Cerebellar cortex (tissue), 1 donor: ENCODE results near the gene CXCL12.

ENCODE experiments used
- DNase-seq: peaks from one replicate; pipeline ENCODE4 v3.0.0-alpha.2; 2015; ENCODE audit warnings: low spot score

Gene CXCL12

GRCh38 chr10:44385026-44385695 is at the start of gene CXCL12:
Gene CXCL12, minus strand, starts transcription at chr10:44385097. Its CDS starts 92 bp downstream, at chr10:44385005.
- DNase-seq = no peak

DNA sequence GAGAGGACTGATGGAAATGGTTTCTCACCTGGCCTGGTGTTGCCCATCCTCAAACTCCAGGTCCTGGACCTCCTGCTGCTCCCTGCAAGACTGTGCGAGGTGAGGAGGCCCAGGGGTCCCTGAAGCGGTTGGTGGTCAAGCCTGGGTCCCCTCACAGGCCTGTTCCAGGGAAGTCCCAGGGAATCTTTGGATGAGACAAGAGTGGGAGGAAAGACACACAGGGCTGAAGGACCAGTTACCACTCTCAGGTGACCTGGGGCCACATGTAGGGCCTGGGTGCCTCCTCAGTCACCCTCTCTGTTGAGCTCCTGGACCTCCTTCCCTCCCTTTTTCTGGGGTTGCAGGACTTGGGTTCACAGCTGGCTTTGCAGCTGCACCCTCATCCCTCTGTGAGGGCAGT is 42.6 kb upstream of the CXCL12 start:
- DNase-seq = no peak

DNA sequence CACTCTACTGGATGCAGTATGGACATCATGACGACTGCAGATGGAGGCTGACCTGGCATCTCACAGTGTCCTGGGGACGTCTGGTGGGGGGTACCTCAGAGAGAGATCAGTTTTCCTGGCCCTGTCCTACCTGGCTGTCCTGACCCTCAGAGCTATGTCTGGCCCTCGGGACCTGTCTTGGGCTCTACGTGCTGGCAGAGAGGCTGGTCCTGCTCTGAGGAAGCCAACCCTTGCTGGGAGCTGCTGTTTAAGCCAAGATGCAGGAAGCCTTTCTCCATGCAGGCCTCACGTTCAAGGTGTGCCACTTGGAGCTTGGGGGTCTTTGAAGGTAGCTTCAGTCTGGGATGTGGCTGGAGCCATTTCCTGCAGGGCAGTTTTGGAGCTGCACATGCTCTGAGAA is 42.1 kb upstream of the CXCL12 start:
- DNase-seq = no peak

DNA sequence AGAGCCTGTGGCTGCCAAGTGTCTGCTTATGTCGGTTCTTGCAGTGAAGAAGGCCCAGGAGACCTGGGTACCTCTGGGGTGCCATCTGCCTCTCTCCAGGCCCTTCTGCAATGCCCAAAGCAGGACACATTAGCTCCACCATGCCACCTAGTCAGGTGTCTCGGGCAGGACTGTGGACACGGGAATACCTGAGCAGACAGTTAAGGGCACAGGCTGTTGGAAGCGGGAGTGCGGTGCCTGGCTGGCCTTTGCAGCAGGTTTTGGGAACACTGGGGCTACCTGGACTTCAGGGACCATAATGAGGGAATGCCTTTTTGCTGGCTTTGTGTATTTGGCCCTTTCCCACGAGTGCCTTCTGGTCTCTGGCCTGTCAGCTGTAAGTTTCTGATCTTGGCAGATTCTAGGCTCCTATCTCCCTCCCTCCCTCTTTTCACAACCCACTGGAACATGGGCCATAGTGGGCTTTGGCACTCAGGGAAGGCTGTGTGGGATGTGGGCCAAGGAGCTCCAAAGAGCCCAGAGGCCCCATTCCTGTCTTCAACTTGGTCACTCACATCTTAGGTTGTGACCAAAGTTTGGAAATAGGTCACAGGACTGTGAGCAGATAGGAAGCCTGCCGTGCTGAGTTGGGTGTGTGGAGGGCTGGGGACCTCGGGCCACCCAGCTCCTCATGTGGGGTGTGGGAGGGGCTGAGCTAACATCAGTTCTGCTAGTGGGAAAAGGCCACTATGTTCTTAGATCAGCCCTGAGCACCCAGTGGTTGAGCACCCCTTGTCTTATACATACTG is 41.5 kb upstream of the CXCL12 start:
- no peak for DNase-seq

DNA sequence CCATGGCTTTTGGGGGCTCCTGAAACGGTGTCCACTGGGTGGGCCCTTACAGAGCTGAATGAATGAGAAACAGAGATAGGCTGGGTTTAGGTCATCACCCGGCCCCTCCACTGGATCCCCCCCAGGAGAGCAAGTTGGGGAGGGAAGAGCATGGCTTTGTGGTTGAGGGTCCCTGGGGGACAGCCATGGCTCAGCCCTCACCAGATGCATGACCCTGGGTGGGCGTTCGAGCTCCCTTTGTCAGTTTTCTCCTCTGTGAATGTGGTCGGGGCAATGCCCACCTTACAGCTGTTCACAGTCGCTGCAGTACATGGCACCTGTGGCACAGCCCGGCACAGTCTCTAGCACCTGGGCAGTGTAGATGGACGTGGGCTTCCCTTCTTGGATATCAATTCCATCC is 40.6 kb upstream of the CXCL12 start:
- DNase-seq = no peak

DNA sequence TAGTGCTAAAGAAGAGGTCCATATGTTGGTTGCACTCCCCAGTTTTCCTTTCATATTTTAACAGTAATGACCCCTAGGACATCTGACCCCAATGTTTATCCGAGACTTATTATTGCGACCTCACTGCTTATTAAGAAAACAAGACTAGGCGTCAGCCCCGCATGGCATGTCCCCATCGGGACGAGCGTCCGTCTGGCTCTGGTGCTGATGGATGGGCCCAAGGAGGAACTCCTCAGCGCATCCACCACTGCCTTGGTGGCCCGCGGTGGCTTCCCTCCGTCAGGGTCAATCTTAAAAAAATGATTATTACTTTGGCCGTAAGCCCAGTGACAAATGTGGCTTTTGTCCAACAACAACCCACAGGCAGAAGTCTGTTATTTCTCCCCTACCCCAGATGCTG is 40.1 kb upstream of the CXCL12 start:
- DNase-seq = no peak

- DNase-seq = no peak
Observed at GRCh38 chr10:44424298-44424697, 39.4 kb upstream of the CXCL12 start.

GRCh38 chr10:44422570-44423101 is 37.7 kb upstream of the CXCL12 start:
- no peak for DNase-seq

- DNase-seq = no peak
Observed at GRCh38 chr10:44422153-44422552, 37.3 kb upstream of the CXCL12 start.

GRCh38 chr10:44419790-44420549 is 35.1 kb upstream of the CXCL12 start:
- DNase-seq = no peak

DNA sequence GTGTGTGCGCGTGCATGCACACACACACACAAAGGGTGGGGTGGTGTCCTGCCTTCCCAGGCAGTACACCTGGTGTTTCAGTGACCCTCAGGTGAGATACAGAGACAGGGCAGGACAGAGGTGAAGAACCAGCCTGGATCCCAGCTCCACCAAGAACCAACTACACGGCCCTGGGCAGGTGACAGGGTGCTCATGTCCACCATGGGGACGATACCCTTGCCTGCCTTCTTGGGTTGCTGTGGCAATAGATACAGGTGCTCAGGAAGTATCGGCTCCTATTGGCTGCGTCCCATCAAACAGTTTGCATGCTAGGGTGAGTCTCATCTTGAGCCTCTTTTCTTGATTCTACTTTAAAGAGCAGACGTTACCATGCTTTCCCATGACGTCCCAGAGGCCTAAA is 33.7 kb upstream of the CXCL12 start:
- no peak for DNase-seq

DNA sequence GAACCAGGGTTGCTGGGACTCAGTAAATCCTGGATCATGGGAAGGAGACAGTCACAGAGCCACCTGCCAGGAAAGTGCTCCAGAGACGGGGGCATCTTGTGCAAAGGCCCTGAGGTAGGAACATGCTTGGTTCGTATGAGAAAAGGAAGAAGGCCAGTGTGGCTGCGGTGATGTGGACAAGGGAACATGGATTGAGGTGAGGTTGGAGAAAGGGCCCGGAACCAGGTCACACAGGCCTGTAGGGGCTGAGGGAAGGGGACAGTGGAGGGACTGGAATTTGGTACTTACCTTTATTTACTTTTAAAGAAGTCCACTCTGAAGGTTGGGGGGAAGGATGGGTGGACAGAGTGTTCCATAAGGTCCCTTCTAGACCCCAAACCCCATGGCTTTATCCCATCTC is 32.9 kb upstream of the CXCL12 start:
- DNase-seq = no peak

DNA sequence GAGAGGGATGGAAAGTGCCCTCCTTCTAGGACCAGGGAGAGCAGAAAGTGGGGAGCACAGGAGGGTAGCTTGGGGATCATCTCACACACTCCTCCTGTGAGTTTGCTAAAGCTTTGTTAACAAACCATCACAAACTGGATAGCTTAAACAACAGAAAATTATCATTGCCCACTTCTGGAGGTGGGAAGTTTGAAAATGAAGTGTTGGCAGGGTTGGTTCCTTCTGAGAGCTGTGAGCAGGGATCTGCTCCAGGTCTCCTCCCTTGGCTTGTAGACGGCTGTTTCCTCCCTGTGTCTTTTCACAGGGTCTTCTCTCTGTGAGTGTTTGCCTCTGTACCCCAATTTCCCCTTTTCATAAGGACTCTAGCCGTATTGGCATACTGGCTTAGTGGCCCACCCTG is 32.0 kb upstream of the CXCL12 start:
- DNase-seq = no peak

GRCh38 chr10:44416021-44416771 is 31.3 kb upstream of the CXCL12 start:
- no peak for DNase-seq

GRCh38 chr10:44415121-44415520 is 30.2 kb upstream of the CXCL12 start:
- no peak for DNase-seq

GRCh38 chr10:44413416-44413815 is 28.5 kb upstream of the CXCL12 start:
- no peak for DNase-seq

- DNase-seq = no peak
Observed at GRCh38 chr10:44411251-44411650, 26.4 kb upstream of the CXCL12 start.

GRCh38 chr10:44404741-44405437 is 20.0 kb upstream of the CXCL12 start:
- no peak for DNase-seq

DNA sequence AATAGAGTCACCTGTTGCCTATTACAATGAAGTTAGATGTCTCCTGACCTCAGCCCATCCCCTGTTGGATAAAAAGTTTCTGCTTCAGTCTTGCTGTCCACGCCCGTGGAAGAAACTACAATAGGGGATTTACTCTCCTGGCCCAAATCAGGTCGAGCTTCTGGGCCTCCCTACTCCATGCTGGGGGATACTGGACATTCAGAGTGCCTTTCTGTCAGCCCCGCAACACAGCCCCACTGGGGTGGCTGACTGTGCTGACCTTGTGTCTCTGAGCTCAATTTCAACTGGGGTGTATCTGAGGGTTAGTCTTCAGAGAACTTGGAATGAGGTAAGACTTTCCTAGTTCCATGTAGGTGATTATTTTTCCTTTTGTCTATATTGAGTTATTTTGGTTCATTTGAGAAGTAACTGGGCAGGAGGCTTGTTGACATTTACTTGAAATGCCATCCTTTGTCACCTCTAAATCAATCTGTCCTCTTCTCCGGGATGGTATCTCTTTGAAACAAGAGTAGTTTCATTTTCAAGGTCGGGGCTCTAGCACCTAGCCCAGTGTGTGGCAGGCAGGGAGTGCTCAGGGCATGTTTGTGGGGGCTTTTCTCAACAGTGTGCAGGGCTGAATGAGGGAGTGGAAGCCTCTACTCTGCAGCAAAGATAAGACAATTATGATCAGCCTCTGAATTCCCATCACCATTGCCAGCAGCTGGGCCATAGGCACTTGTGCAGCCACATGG is 17.7 kb upstream of the CXCL12 start:
- no peak for DNase-seq

DNA sequence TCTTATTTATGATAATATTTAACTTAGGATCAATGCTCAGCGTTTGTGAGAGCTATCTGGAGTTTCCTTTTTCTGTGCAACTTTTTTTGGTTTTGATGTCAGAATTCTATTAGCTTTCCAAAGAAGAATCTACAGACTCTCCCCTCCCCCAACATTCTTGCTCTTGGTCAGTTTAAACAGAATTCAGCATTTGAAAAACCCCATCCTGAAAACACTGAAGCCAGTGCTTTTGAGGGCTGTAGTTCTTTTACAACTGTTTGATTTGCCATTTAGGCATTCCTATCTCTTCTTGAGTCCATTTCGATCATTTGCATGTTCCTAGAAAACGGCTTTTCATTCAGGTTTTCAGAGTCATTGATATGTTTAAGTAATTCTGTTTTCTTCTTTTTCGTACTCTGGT is 15.6 kb upstream of the CXCL12 start:
- no peak for DNase-seq
